ENCODE measurements around the gene ERCC5.

DNA sequence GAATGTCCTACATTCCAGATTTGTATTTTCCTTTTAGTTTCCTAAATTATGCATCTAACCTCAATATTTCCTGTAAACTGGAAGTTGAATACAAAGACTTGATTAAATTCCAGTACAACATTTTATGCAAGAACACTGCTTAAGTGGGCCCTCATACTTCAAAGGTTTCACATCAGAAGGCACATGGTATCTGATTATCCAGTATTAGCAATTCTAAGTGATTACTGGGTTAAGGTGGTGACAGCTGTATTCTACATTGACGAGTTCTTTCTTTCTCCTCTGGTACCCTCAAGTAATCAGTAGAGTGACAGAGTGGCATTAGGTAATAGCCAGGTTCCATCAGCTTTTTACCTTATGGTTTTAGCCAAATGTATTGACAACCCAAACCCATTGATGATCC lies 28.6 kb upstream of the ERCC5 start:
- TF ChIP-seq CHD2 (IDR thresholded peaks at IDR 0.05; ENCODE audit: low read depth, low read length), result no peak
- no peak for TF ChIP-seq HNRNPH1 (optimal IDR thresholded peaks at IDR 0.05; ENCODE audit: low read depth, low read length)
- no peak for TF ChIP-seq E2F8 (IDR thresholded peaks at IDR 0.05; ENCODE audit: low read depth, partially characterized antibody)
- no peak for TF ChIP-seq CTCF (IDR thresholded peaks at IDR 0.05 in 2 of 3, conservative IDR thresholded peaks at IDR 0.05 in 1 of 3; ENCODE audit: insufficient read depth in 2 of 3, low read depth in 1 of 3, low read length in 3 of 3)
- no peak for TF ChIP-seq PML (IDR thresholded peaks at IDR 0.05; ENCODE audit: low read length)
- no peak for TF ChIP-seq REST (IDR thresholded peaks at IDR 0.05; ENCODE audit: borderline replicate concordance)
- TF ChIP-seq REST (CRISPR knock-in tag; IDR thresholded peaks at IDR 0.05; ENCODE audit: low read depth), result no peak
- TF ChIP-seq TARDBP (IDR thresholded peaks at IDR 0.05), result no peak

All from K562 (cell line).